Activated CD8-positive, alpha-beta T cell treated with anti-CD3 and anti-CD28 coated beads, Interleukin-2, amount 10 ng/mL, durations not matched to agents 7 days and 5 days (primary cell): ENCODE measurements around the gene POTEB3. TPM values are rescaled to one million over a fixed set of nuclear protein-coding genes. Genes with fewer than 3 reads are reported as not detected.
"Not testable (repeated sequence)": the region's sequence is repeated elsewhere in the genome, so short reads cannot be mapped to it uniquely, and the experiment has no call there.

Experiments used
- ATAC-seq: fragments of 150-1000 bp; cut with Tn5 transposase; one replicate; pipeline ENCODE4 v1.10.0; 2021; ENCODE audit warnings: moderate library complexity
- CTCF ChIA-PET: fragments of 350-600 bp; sonication (Branson Sonifier 250); formaldehyde crosslinking; loops from one replicate; lab custom pipeline; 2021; ENCODE audit warnings: antibody characterized with exemption; lab: Charles Lee
- POLR2A ChIA-PET: fragments of 350-600 bp; sonication (Branson Sonifier 250); formaldehyde crosslinking; loops from one replicate; lab custom pipeline; 2021; ENCODE audit warnings: antibody characterized with exemption; lab: Charles Lee
- DNase-seq: peaks from one replicate; pipeline ENCODE4 v3.0.0-alpha.2; 2020
- H3K27ac Mint-ChIP-seq: one replicate; pipeline ENCODE4 v1.8.0; 2021; ENCODE audit warnings: mild to moderate bottlenecking, mixed read lengths
- H3K27me3 Mint-ChIP-seq: one replicate; pipeline ENCODE4 v1.8.0; 2021; ENCODE audit warnings: low read depth, mixed read lengths
- H3K36me3 Mint-ChIP-seq: one replicate; pipeline ENCODE4 v1.8.0; 2021; ENCODE audit warnings: low read depth, mixed read lengths
- H3K4me1 Mint-ChIP-seq: one replicate; pipeline ENCODE4 v1.8.0; 2021; ENCODE audit warnings: low read depth, mixed read lengths
- H3K4me3 Mint-ChIP-seq: one replicate; pipeline ENCODE4 v1.8.0; 2021; ENCODE audit warnings: mild to moderate bottlenecking, mixed read lengths
- H3K9me3 Mint-ChIP-seq: one replicate; pipeline ENCODE4 v1.8.0; 2022; ENCODE audit warnings: mixed read lengths; ENCODE audit not compliant: insufficient read depth
- microRNA-seq: library from miRNA; unstranded; fragments of <30 nt; microRNA quantifications from one replicate; pipeline ENCODE4 v1.2.0, GENCODE V29; 2022
- total RNA-seq, 2 experiments: library from RNA; stranded (reverse); gene quantifications; one replicate each; pipeline ENCODE4 v1.2.3, GENCODE V29; 2021

Gene POTEB3
- total RNA-seq, 2 experiments from 2014 or later: not detected

DNA sequence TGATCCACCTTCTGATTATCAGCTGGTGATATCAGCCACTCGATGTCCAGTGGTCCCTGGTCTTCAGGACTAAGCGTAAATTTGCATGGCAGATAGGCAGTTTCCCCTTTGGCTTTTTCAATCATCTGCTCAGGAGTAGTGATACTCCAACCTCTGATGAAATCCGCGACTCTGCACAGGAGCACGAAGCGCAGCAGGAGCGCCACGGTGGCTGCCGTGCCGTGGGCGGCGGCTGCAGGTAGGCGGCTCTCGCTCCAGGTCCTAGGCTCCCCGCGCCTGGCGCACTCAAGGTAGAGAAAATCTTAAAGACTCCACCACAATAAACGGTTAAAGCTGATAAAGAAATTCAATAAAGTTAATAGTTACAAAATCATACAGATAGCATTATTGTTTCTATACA lies 66.6 kb downstream of the POTEB3 start:
- CTCF ChIA-PET, H3K27me3 Mint-ChIP-seq, H3K9me3 Mint-ChIP-seq, H3K27ac Mint-ChIP-seq, H3K36me3 Mint-ChIP-seq, H3K4me3 Mint-ChIP-seq, ATAC-seq, H3K4me1 Mint-ChIP-seq, DNase-seq, POLR2A ChIA-PET: not testable (repeated sequence)

DNA sequence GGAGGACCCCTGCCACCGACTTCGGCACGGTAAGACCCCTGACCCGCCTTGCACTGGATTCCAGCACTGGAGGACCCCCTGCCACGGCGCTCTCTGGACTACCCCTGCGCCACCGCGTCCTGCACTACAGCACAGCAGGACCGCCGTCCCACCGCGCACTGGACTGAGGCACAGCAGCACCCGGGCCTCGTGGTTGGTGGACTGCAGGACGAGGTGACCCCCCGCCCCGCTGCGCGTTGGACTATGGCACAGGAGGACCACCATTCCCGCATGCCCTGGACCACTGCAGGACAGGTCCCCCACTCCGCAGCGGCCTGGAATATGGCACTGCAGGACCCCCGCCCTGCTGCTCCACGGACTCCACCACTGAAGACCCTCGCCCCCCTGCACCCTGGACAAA lies 71.1 kb downstream of the POTEB3 start:
- POLR2A ChIA-PET, H3K36me3 Mint-ChIP-seq, H3K4me3 Mint-ChIP-seq, H3K27me3 Mint-ChIP-seq, DNase-seq, H3K4me1 Mint-ChIP-seq, CTCF ChIA-PET, H3K9me3 Mint-ChIP-seq, H3K27ac Mint-ChIP-seq, ATAC-seq: not testable (repeated sequence)

DNA sequence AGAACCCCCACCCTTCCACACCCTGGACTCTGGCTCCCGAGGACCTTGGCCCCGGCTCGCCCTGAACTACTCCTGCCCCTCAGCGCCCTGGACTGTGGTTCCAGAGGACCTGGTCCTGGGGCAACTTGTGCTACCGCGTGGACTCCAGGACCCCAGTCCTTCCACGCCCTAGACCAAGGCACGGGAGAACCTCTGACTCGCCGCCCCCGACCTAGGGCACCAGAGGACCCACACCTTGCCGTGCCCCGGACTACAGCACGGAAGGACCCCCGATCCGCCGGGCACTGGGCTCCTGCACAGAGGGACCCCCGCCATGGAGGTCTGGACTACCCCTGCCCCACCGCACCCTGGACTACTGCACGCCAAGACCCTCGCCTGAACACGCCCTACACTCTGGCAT lies 71.7 kb downstream of the POTEB3 start:
- H3K27me3 Mint-ChIP-seq, DNase-seq, POLR2A ChIA-PET, H3K9me3 Mint-ChIP-seq, CTCF ChIA-PET, ATAC-seq, H3K4me3 Mint-ChIP-seq, H3K27ac Mint-ChIP-seq, H3K4me1 Mint-ChIP-seq, H3K36me3 Mint-ChIP-seq: not testable (repeated sequence)

Small RNA genes lying within 50 kb of the gene (microRNA-seq; reads per million reads assigned to microRNA genes)
- gene MIR3118-3: not detected
